T follicular helper cell (primary cell): ENCODE data around the gene ANXA7.
"Not testable (repeated sequence)": the region's sequence is repeated elsewhere in the genome, so short reads cannot be mapped to it uniquely, and the experiment has no call there.

Experiments used
- DNase-seq: peaks from one replicate; pipeline ENCODE4 v3.0.0-alpha.2; 2020; ENCODE audit warnings: low read depth

The ANXA7 gene

GRCh38 chr10:73339436-73339835, 74.4 kb downstream of the ANXA7 start:
- DNase-seq: no peak

GRCh38 chr10:73338801-73339368, 75.0 kb downstream of the ANXA7 start:
- DNase-seq: no peak

- DNase-seq: no peak
These were observed 80.7 kb downstream of the ANXA7 start for GRCh38 chr10:73333202-73333601.

- DNase-seq: no peak
These were observed 81.5 kb downstream of the ANXA7 start for GRCh38 chr10:73332379-73332778.

- not testable (repeated sequence) for DNase-seq
These were observed 85.3 kb downstream of the ANXA7 start for GRCh38 chr10:73328523-73328922.

- not testable (repeated sequence) for DNase-seq
These were observed 88.6 kb downstream of the ANXA7 start for GRCh38 chr10:73325290-73325689.
